HepG2 (cell line): ENCODE data around the gene ENG. TPM values are rescaled to one million over a fixed set of nuclear protein-coding genes. Genes with fewer than 3 reads are reported as not detected.

ENCODE experiments used
- ASH2L ChIP-seq: fragments of 300-600, 200-600 bp; sonication (generic); IDR thresholded peaks from 2 replicates; pipeline ENCODE4 v1.7.0; 2017; ENCODE audit warnings: low read depth, mild to moderate bottlenecking, moderate library complexity, mixed read lengths, low read length; ENCODE audit not compliant: insufficient read length
- EEA1 ChIP-seq: sonication (generic); formaldehyde crosslinking; IDR thresholded peaks from 2 replicates; pipeline ENCODE4 v1.5.1; 2020; ENCODE audit warnings: mild to moderate bottlenecking, missing genetic modification reagents, borderline replicate concordance
- FOXK2 ChIP-seq: fragments of 450-650 bp; IDR thresholded peaks from 2 replicates; pipeline ENCODE4 v1.6.1; 2016
- FOXP1 ChIP-seq, 2 experiments: fragments of 450-650 bp in 1 of 2; IDR thresholded peaks; 2 replicates each; pipeline ENCODE4 v1.6.1; 2017 to 2018; ENCODE audit warnings: antibody characterized with exemption in 1 of 2
- GMEB1 ChIP-seq: sonication (generic); formaldehyde crosslinking; IDR thresholded peaks from 2 replicates; pipeline ENCODE4 v1.5.1; 2020; ENCODE audit warnings: missing genetic modification reagents, mild to moderate bottlenecking, borderline replicate concordance
- MAZ ChIP-seq, 2 experiments: sonication (generic) in 1 of 2; formaldehyde crosslinking in 1 of 2; IDR thresholded peaks; 2 replicates each; pipeline versions ENCODE4 v1.5.0 to v1.6.1; 2012 to 2020; ENCODE audit warnings: low read depth in 2 of 2, mild to moderate bottlenecking in 2 of 2, borderline replicate concordance in 1 of 2, improper control_type of control experiment in 1 of 2, low read length in 1 of 2, missing genetic modification reagents in 1 of 2, moderate library complexity in 1 of 2
- RAD51 ChIP-seq: fragments of 450-650 bp; IDR thresholded peaks from 2 replicates; pipeline ENCODE4 v1.6.1; 2016; ENCODE audit warnings: borderline replicate concordance
- SAP130 ChIP-seq: IDR thresholded peaks from 2 replicates; pipeline ENCODE4 v1.6.1; 2016; ENCODE audit warnings: low read depth
- ZNF343 ChIP-seq: sonication (generic); formaldehyde crosslinking; IDR thresholded peaks from 2 replicates; pipeline ENCODE4 v1.4.0; 2020; ENCODE audit warnings: mild to moderate bottlenecking, missing genetic modification reagents
- ZNF510 ChIP-seq: sonication (generic); formaldehyde crosslinking; IDR thresholded peaks from 2 replicates; pipeline ENCODE4 v1.4.0; 2020; ENCODE audit warnings: low read depth, mild to moderate bottlenecking, missing genetic modification reagents
- ZNF589 ChIP-seq: sonication (generic); formaldehyde crosslinking; conservative IDR thresholded peaks from 2 replicates; pipeline ENCODE4 v1.8.0; 2022; ENCODE audit warnings: mild to moderate bottlenecking, moderate library complexity, missing genetic modification reagents
- ZNF709 ChIP-seq: sonication (generic); formaldehyde crosslinking; IDR thresholded peaks from 2 replicates; pipeline ENCODE4 v1.5.0; 2020; ENCODE audit warnings: mild to moderate bottlenecking, missing genetic modification reagents
- ZNF816 ChIP-seq: sonication (generic); formaldehyde crosslinking; IDR thresholded peaks from 2 replicates; pipeline ENCODE4 v1.8.0; 2022; ENCODE audit warnings: missing genetic modification reagents, mild to moderate bottlenecking, borderline replicate concordance
- ZNF883 ChIP-seq: sonication (generic); formaldehyde crosslinking; IDR thresholded peaks from 2 replicates; pipeline ENCODE4 v1.5.1; 2020; ENCODE audit warnings: mild to moderate bottlenecking, missing genetic modification reagents; ENCODE audit errors: not compliant biosample characterization
- polyA plus RNA-seq, 8 experiments: library from polyadenylated mRNA; depleted of rRNA in 3 of 8; stranded (reverse) in 7 of 8; unstranded in 1 of 8; fragments of >200 nt; fragmentation: Illumina TruSeq in 4 of 8; extraction: Trizol in 4 of 8; gene quantifications; 2 replicates each; pipeline versions ENCODE4 v1.2.1 to v1.2.3, GENCODE V29; 2011 to 2016; ENCODE audit warnings: low read depth in 4 of 8, missing spikeins in 1 of 8, mixed read lengths in 1 of 8; ENCODE audit not compliant: insufficient read depth in 1 of 8
- total RNA-seq, 5 experiments: library from RNA; depleted of rRNA; stranded (reverse); fragments of >200 nt; fragmentation: Illumina TruSeq; extraction: Trizol; gene quantifications; 2 replicates each; pipeline ENCODE4 v1.2.3, GENCODE V29; 2016; ENCODE audit warnings: low read depth in 1 of 5
- TF ChIP-seq, protein P1 (sequence below): sonication (generic); formaldehyde crosslinking; IDR thresholded peaks from 2 replicates; pipeline ENCODE4 v1.4.0; 2020; ENCODE audit warnings: missing genetic modification reagents
- TF ChIP-seq, protein P2 (sequence below): sonication (generic); formaldehyde crosslinking; conservative IDR thresholded peaks from 2 replicates; pipeline ENCODE4 v1.8.0; 2022; ENCODE audit warnings: low read depth, missing genetic modification reagents
- TF ChIP-seq, protein P3 (sequence below): sonication (generic); formaldehyde crosslinking; IDR thresholded peaks from 2 replicates; pipeline ENCODE4 v1.4.0; 2020; ENCODE audit warnings: missing genetic modification reagents
- TF ChIP-seq, protein P4 (sequence below): sonication (generic); formaldehyde crosslinking; IDR thresholded peaks from 2 replicates; pipeline ENCODE4 v1.4.0; 2020; ENCODE audit warnings: mild to moderate bottlenecking, missing genetic modification reagents
- TF ChIP-seq, protein P5 (sequence below): sonication (generic); formaldehyde crosslinking; IDR thresholded peaks from 2 replicates; pipeline ENCODE4 v1.5.0; 2020; ENCODE audit warnings: missing genetic modification reagents

The ENG gene
- total and polyA plus RNA-seq, 2 of the 13 experiments (the other 11 are each of a cell fraction or from before 2014, with no cell fraction given): 0.02 to 1.1 TPM

DNA sequence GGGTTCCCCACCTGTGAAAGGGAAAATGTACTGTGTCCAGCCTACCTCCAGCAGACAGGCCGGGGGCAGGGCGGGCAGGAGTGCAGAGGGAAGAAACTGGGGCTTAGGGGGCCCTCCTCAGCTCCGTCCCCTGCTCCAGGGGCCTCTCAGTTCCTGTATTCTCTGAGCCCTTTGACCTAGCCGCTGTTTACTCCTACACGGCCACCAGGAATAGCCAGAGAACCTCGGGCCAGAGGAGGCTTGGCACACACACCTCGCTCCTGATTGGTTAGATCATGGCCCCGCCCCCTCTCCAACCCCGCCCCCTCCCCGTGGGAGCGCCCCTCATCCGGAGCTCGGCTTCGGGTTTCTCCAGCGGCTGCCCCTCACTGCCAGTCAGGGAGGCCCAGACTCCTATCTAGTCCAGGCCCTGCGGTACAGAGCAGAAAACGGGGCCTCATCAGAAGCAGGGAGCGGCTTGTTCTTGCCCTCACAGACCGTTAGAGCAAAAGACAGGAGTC lies 42.8 kb upstream of the ENG start (continued):
- TF ChIP-seq RAD51 (no peak), SAP130 (CRISPR knock-in tag) (peak; percentile 89), EEA1 (CRISPR knock-in tag) (no peak), FOXK2 (peak; percentile 59; the same call in 1 of the 2 replicates), FOXP1 (IDR thresholded peaks at IDR 0.05) (no peak), FOXP1 (CRISPR knock-in tag; IDR thresholded peaks at IDR 0.05) (peak; percentile 83), ZNF343 (no peak), MAZ (IDR thresholded peaks at IDR 0.05; ENCODE audit: borderline replicate concordance, low read depth, low read length) (peak; percentile 51; the same call in 1 of the 2 replicates), MAZ (CRISPR knock-in tag; IDR thresholded peaks at IDR 0.05; ENCODE audit: low read depth) (no peak), ZNF709 (CRISPR knock-in tag) (no peak), ZNF589 (no peak), GMEB1 (CRISPR knock-in tag) (no peak), ZNF883 (CRISPR knock-in tag) (no peak), ASH2L (peak; percentile 32), ZNF510 (CRISPR knock-in tag) (no peak), ZNF816 (no peak)
- TF ChIP-seq, protein P1, sequence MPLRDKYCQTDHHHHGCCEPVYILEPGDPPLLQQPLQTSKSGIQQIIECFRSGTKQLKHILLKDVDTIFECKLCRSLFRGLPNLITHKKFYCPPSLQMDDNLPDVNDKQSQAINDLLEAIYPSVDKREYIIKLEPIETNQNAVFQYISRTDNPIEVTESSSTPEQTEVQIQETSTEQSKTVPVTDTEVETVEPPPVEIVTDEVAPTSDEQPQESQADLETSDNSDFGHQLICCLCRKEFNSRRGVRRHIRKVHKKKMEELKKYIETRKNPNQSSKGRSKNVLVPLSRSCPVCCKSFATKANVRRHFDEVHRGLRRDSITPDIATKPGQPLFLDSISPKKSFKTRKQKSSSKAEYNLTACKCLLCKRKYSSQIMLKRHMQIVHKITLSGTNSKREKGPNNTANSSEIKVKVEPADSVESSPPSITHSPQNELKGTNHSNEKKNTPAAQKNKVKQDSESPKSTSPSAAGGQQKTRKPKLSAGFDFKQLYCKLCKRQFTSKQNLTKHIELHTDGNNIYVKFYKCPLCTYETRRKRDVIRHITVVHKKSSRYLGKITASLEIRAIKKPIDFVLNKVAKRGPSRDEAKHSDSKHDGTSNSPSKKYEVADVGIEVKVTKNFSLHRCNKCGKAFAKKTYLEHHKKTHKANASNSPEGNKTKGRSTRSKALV (CRISPR knock-in tag): no peak
- TF ChIP-seq, protein P2, sequence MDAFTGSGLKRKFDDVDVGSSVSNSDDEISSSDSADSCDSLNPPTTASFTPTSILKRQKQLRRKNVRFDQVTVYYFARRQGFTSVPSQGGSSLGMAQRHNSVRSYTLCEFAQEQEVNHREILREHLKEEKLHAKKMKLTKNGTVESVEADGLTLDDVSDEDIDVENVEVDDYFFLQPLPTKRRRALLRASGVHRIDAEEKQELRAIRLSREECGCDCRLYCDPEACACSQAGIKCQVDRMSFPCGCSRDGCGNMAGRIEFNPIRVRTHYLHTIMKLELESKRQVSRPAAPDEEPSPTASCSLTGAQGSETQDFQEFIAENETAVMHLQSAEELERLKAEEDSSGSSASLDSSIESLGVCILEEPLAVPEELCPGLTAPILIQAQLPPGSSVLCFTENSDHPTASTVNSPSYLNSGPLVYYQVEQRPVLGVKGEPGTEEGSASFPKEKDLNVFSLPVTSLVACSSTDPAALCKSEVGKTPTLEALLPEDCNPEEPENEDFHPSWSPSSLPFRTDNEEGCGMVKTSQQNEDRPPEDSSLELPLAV (CRISPR knock-in tag): no peak
- TF ChIP-seq, protein P3, sequence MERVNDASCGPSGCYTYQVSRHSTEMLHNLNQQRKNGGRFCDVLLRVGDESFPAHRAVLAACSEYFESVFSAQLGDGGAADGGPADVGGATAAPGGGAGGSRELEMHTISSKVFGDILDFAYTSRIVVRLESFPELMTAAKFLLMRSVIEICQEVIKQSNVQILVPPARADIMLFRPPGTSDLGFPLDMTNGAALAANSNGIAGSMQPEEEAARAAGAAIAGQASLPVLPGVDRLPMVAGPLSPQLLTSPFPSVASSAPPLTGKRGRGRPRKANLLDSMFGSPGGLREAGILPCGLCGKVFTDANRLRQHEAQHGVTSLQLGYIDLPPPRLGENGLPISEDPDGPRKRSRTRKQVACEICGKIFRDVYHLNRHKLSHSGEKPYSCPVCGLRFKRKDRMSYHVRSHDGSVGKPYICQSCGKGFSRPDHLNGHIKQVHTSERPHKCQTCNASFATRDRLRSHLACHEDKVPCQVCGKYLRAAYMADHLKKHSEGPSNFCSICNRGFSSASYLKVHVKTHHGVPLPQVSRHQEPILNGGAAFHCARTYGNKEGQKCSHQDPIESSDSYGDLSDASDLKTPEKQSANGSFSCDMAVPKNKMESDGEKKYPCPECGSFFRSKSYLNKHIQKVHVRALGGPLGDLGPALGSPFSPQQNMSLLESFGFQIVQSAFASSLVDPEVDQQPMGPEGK (CRISPR knock-in tag): peak; percentile 96
- TF ChIP-seq, protein P4, sequence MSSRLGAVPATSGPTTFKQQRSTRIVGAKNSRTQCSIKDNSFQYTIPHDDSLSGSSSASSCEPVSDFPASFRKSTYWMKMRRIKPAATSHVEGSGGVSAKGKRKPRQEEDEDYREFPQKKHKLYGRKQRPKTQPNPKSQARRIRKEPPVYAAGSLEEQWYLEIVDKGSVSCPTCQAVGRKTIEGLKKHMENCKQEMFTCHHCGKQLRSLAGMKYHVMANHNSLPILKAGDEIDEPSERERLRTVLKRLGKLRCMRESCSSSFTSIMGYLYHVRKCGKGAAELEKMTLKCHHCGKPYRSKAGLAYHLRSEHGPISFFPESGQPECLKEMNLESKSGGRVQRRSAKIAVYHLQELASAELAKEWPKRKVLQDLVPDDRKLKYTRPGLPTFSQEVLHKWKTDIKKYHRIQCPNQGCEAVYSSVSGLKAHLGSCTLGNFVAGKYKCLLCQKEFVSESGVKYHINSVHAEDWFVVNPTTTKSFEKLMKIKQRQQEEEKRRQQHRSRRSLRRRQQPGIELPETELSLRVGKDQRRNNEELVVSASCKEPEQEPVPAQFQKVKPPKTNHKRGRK (CRISPR knock-in tag): no peak
- TF ChIP-seq, protein P5, sequence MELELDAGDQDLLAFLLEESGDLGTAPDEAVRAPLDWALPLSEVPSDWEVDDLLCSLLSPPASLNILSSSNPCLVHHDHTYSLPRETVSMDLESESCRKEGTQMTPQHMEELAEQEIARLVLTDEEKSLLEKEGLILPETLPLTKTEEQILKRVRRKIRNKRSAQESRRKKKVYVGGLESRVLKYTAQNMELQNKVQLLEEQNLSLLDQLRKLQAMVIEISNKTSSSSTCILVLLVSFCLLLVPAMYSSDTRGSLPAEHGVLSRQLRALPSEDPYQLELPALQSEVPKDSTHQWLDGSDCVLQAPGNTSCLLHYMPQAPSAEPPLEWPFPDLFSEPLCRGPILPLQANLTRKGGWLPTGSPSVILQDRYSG (CRISPR knock-in tag): no peak
